CD14-positive monocyte (primary cell): Measurements from ENCODE around the gene SP100. TPM values are rescaled to one million over a fixed set of nuclear protein-coding genes. Genes with fewer than 3 reads are reported as not detected.
A peak's percentile ranks its signal among the peaks of the same experiment; 100 is the strongest.

Experiments
- DNase-seq, 3 donors: peaks; one replicate each; pipeline ENCODE4 v3.0.0-alpha.2; 2011 to 2022
- H2AFZ ChIP-seq: 2 replicates; pipeline ENCODE4 v1.6.0; 2012; ENCODE audit warnings: mild to moderate bottlenecking, low read depth, low read length, inconsistent platforms; ENCODE audit not compliant: insufficient read depth, poor library complexity, severe bottlenecking
- H3K27ac ChIP-seq, 2 donors: 1 replicate in 1 of 2; 2 replicates in 1 of 2; pipeline ENCODE4 v1.5.1; 2012 to 2013; ENCODE audit warnings: low read length in 2 of 2, control low read depth in 1 of 2, inconsistent platforms in 1 of 2, low read depth in 1 of 2, mild to moderate bottlenecking in 1 of 2
- H3K27me3 ChIP-seq, 2 donors: one replicate each; pipeline versions ENCODE4 v1.6.0 to v1.6.1; 2011 to 2013; ENCODE audit warnings: low read length in 2 of 2; ENCODE audit not compliant: control insufficient read depth in 2 of 2, insufficient read depth in 2 of 2
- H3K36me3 ChIP-seq, 2 donors: replicated peaks in 1 of 2; 1 replicate in 1 of 2; 2 replicates in 1 of 2; pipeline versions ENCODE4 v1.5.1 to v1.6.1; 2012 to 2013; ENCODE audit warnings: low read length in 2 of 2, control low read depth in 1 of 2, inconsistent platforms in 1 of 2, mild to moderate bottlenecking in 1 of 2; ENCODE audit not compliant: insufficient read depth in 2 of 2, control insufficient read depth in 1 of 2
- H3K4me1 ChIP-seq, 2 donors: 1 replicate in 1 of 2; 2 replicates in 1 of 2; pipeline versions ENCODE4 v1.5.1 to v1.6.1; 2012 to 2013; ENCODE audit warnings: low read length in 2 of 2, control low read depth in 1 of 2, inconsistent platforms in 1 of 2, mild to moderate bottlenecking in 1 of 2, moderate library complexity in 1 of 2; ENCODE audit not compliant: insufficient read depth in 2 of 2, control insufficient read depth in 1 of 2
- H3K4me2 ChIP-seq: replicated peaks from 2 replicates; pipeline ENCODE3; 2012; ENCODE audit warnings: low read length, moderate library complexity, mild to moderate bottlenecking; ENCODE audit not compliant: poor library complexity, severe bottlenecking; ENCODE audit errors: extremely low read depth
- H3K4me3 ChIP-seq, 3 experiments: fragments of 200-600 bp in 1 of 3; sonication (generic) in 1 of 3; replicated peaks in 1 of 3; 1 replicate in 2 of 3; 2 replicates in 1 of 3; pipeline ENCODE4 v1.5.1; 2011 to 2013; ENCODE audit warnings: low read length in 3 of 3, mild to moderate bottlenecking in 3 of 3, control low read depth in 2 of 3, low read depth in 2 of 3, inconsistent platforms in 1 of 3, moderate library complexity in 1 of 3
- H3K79me2 ChIP-seq: 2 replicates; pipeline ENCODE4 v1.6.0; 2012; ENCODE audit warnings: mild to moderate bottlenecking, control low read depth, inconsistent platforms, low read length, moderate library complexity; ENCODE audit not compliant: insufficient read depth
- H3K9ac ChIP-seq: 2 replicates; pipeline ENCODE4 v1.6.0; 2017; ENCODE audit warnings: low read length, mild to moderate bottlenecking; ENCODE audit not compliant: insufficient read depth, poor library complexity, severe bottlenecking
- H3K9me3 ChIP-seq, 2 donors: replicated peaks in 1 of 2; 1 replicate in 1 of 2; 2 replicates in 1 of 2; pipeline versions ENCODE4 v1.5.1 to v1.6.1; 2012 to 2013; ENCODE audit warnings: low read length in 2 of 2, control low read depth in 1 of 2; ENCODE audit not compliant: control insufficient read depth in 1 of 2, insufficient read depth in 1 of 2
- H4K20me1 ChIP-seq: 2 replicates; pipeline ENCODE4 v1.6.0; 2012; ENCODE audit warnings: mild to moderate bottlenecking, low read length, control low read depth, moderate library complexity; ENCODE audit not compliant: insufficient read depth
- H3K27ac Mint-ChIP-seq, 7 donors: one replicate each; pipeline ENCODE4 v1.8.0; 2020; ENCODE audit warnings: mild to moderate bottlenecking in 7 of 7, mixed read lengths in 7 of 7, moderate library complexity in 6 of 7, inconsistent platforms in 2 of 7
- H3K27me3 Mint-ChIP-seq, 3 donors: one replicate each; pipeline ENCODE4 v1.8.0; 2021 to 2022; ENCODE audit warnings: low read depth in 3 of 3, mild to moderate bottlenecking in 3 of 3, mixed read lengths in 3 of 3, moderate library complexity in 3 of 3, inconsistent platforms in 1 of 3
- H3K36me3 Mint-ChIP-seq, 2 donors: one replicate each; pipeline ENCODE4 v1.8.0; 2020; ENCODE audit warnings: mixed read lengths in 2 of 2, inconsistent platforms in 1 of 2, mild to moderate bottlenecking in 1 of 2
- H3K4me1 Mint-ChIP-seq: one replicate; pipeline ENCODE4 v1.8.0; 2020; ENCODE audit warnings: mild to moderate bottlenecking, mixed read lengths
- H3K4me3 Mint-ChIP-seq, 2 donors: one replicate each; pipeline ENCODE4 v1.8.0; 2020; ENCODE audit warnings: mild to moderate bottlenecking in 2 of 2, mixed read lengths in 2 of 2, moderate library complexity in 1 of 2
- H3K9me3 Mint-ChIP-seq, 7 donors: one replicate each; pipeline ENCODE4 v1.8.0; 2020 to 2022; ENCODE audit warnings: mixed read lengths in 7 of 7, mild to moderate bottlenecking in 6 of 7, moderate library complexity in 6 of 7, inconsistent platforms in 2 of 7
- WGBS: methylation state at CpG from one replicate; pipeline ENCODE4 v1.1.5; 2013; ENCODE audit warnings: missing lambda C conversion rate; ENCODE audit not compliant: insufficient coverage; 5-methylcytosine and 5-hydroxymethylcytosine counted together
- intact Hi-C, 2 donors: fragments of 100-400 bp; cut with micrococcal nuclease; formaldehyde crosslinking; loops; one replicate each; pipeline versions ENCODE4 v1.15.0 to v1.15.1; 2023
- polyA plus RNA-seq, 3 donors: library from polyadenylated mRNA; depleted of rRNA in 1 of 3; unstranded in 2 of 3; stranded (reverse) in 1 of 3; fragments of 300-500 nt in 2 of 3; fragments of >200 nt in 1 of 3; fragmentation: Illumina TruSeq in 2 of 3; gene quantifications; 1 replicate in 2 of 3; 2 replicates in 1 of 3; pipeline ENCODE4 v1.2.3, GENCODE V29; 2012 to 2021
- TF ChIP-seq, protein P1 (sequence below): fragments of 200-600 bp; IDR thresholded peaks from one replicate; pipeline ENCODE4 v1.8.0; 2022; ENCODE audit warnings: antibody characterized with exemption, mild to moderate bottlenecking

The SP100 gene
- polyA plus RNA-seq, 3 donors: 68.1 to 101 (median 97.4) TPM

GRCh38 chr2:230410263-230410662, 5.7 kb upstream of the SP100 start:
- H3K36me3 Mint-ChIP-seq: peaks cover 12 to 14% of the 10 kb centered on the region in 2 donors
- Histone ChIP-seq H3K4me1 (peaks cover 47 to 56% of the 10 kb centered on the region in 2 donors), H3K4me3 (no peak overlapping the region), H3K79me2 (peaks cover 16% of the 10 kb centered on the region), H2AFZ (no peak overlapping the region), H3K27ac (no peak overlapping the region), H4K20me1 (no peaks in the 10 kb centered on the region), H3K36me3 (peaks cover 0 to 9% of the 10 kb centered on the region in 2 donors), H3K9ac (no peak overlapping the region), H3K27me3 (no peaks in the 10 kb centered on the region), H3K9me3 (no peaks in the 10 kb centered on the region), H3K4me2 (peak overlapping the region; percentile 79)
- H3K27ac Mint-ChIP-seq: peak overlapping the region in 2 of 7 donors; percentile 53 to 58
- no peak overlapping the region for H3K4me3 Mint-ChIP-seq
- H3K27me3 Mint-ChIP-seq: peaks cover 0 to 2% (median 0%) of the 10 kb centered on the region in 3 donors
- peaks cover 55% of the 10 kb centered on the region for H3K4me1 Mint-ChIP-seq
- no peak for DNase-seq
- peaks cover 0 to 2% (median 0%) of the 10 kb centered on the region in 7 donors for H3K9me3 Mint-ChIP-seq
- intact Hi-C loops: loop anchor here (5.0 to 10.0 kb wide), 7 partner anchors 37 to 387 kb away; partner anchors contain the start of genes SP110 (in 1 of the 2), SP140 (in 1 of the 2) and SP140L (in 1 of the 2)
- WGBS: no CpG with 5 or more reads among the region's 1 CpG
- TF ChIP-seq, protein P1, sequence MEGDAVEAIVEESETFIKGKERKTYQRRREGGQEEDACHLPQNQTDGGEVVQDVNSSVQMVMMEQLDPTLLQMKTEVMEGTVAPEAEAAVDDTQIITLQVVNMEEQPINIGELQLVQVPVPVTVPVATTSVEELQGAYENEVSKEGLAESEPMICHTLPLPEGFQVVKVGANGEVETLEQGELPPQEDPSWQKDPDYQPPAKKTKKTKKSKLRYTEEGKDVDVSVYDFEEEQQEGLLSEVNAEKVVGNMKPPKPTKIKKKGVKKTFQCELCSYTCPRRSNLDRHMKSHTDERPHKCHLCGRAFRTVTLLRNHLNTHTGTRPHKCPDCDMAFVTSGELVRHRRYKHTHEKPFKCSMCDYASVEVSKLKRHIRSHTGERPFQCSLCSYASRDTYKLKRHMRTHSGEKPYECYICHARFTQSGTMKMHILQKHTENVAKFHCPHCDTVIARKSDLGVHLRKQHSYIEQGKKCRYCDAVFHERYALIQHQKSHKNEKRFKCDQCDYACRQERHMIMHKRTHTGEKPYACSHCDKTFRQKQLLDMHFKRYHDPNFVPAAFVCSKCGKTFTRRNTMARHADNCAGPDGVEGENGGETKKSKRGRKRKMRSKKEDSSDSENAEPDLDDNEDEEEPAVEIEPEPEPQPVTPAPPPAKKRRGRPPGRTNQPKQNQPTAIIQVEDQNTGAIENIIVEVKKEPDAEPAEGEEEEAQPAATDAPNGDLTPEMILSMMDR: no peak

GRCh38 chr2:230410861-230411569, 5.0 kb upstream of the SP100 start:
- Mint-ChIP-seq H3K36me3 (peaks cover 6 to 8% of the 10 kb centered on the region in 2 donors), H3K9me3 (peaks cover 0 to 2% (median 0%) of the 10 kb centered on the region in 7 donors), H3K27ac (peak overlapping the region; percentile 99 to 100 (median 99)), H3K4me1 (peaks cover 59% of the 10 kb centered on the region), H3K27me3 (peaks cover 0 to 2% (median 0%) of the 10 kb centered on the region in 3 donors), H3K4me3 (peak overlapping the region; percentile 100)
- H3K79me2 ChIP-seq: peaks cover 22% of the 10 kb centered on the region
- H2AFZ ChIP-seq: peak overlapping the region; percentile 92
- TF ChIP-seq, protein P1: no peak
- peak in 1 of 3 donors; percentile 36 for DNase-seq
- intact Hi-C loops: loop anchor here (5.0 to 10.0 kb wide), 7 partner anchors 36 to 386 kb away; partner anchors contain the start of genes SP110 (in 1 of the 2), SP140 (in 1 of the 2) and SP140L (in 1 of the 2)
- WGBS: 24% methylated on average over 12 of the region's 16 CpGs
- H3K27ac ChIP-seq: peak overlapping the region; percentile 94 to 98
- H3K9ac ChIP-seq: peak overlapping the region; percentile 96
- no peaks in the 10 kb centered on the region for H3K27me3 ChIP-seq
- H4K20me1 ChIP-seq: no peaks in the 10 kb centered on the region
- peaks cover 54 to 63% of the 10 kb centered on the region in 2 donors for H3K4me1 ChIP-seq
- no peaks in the 10 kb centered on the region for H3K9me3 ChIP-seq
- H3K4me3 ChIP-seq: peak overlapping the region; percentile 85 to 89 (median 85)
- peak overlapping the region; percentile 79 for H3K4me2 ChIP-seq
- H3K36me3 ChIP-seq: peaks cover 0 to 2% of the 10 kb centered on the region in 2 donors
